Astrocyte (in vitro differentiated cells and primary cell): ENCODE data around the gene RAB40B. TPM values are rescaled to one million over a fixed set of nuclear protein-coding genes. Genes with fewer than 3 reads are reported as not detected.

Source experiments
- DNase-seq: peaks from one replicate; pipeline ENCODE4 v3.0.0-alpha.2; 2010; ENCODE audit warnings: low read depth
- FAIRE-seq: peaks from 2 replicates; lab custom pipeline; 2011; peaks lifted over from hg19 to GRCh38; lab: Jason Lieb, UNC
- H2AFZ ChIP-seq: 2 replicates; pipeline ENCODE4 v1.6.0; 2012; ENCODE audit warnings: low read depth, low read length, inconsistent platforms
- H3K27ac ChIP-seq: 2 replicates; pipeline ENCODE4 v1.5.1; 2011; ENCODE audit warnings: low read depth, low read length, inconsistent platforms
- H3K27me3 ChIP-seq: 2 replicates; pipeline ENCODE4 v1.6.0; 2011; ENCODE audit warnings: low read length, inconsistent platforms; ENCODE audit not compliant: insufficient read depth
- H3K36me3 ChIP-seq: 2 replicates; pipeline ENCODE4 v1.5.1; 2011; ENCODE audit warnings: low read length, inconsistent platforms; ENCODE audit not compliant: insufficient read depth
- H3K4me1 ChIP-seq: 2 replicates; pipeline ENCODE4 v1.5.1; 2011; ENCODE audit warnings: low read length, inconsistent platforms; ENCODE audit not compliant: insufficient read depth
- H3K4me2 ChIP-seq: 2 replicates; pipeline ENCODE4 v1.6.0; 2012; ENCODE audit warnings: low read length, inconsistent platforms
- H3K4me3 ChIP-seq: 2 replicates; pipeline ENCODE4 v1.5.1; 2011; ENCODE audit warnings: low read depth, mild to moderate bottlenecking, low read length, inconsistent platforms; ENCODE audit not compliant: insufficient read depth
- H3K79me2 ChIP-seq: 2 replicates; pipeline ENCODE4 v1.6.0; 2012; ENCODE audit warnings: mild to moderate bottlenecking, low read length, inconsistent platforms; ENCODE audit not compliant: insufficient read depth
- H3K9ac ChIP-seq: 2 replicates; pipeline ENCODE4 v1.6.0; 2012; ENCODE audit warnings: mild to moderate bottlenecking, low read length, inconsistent platforms
- H3K9me3 ChIP-seq: 2 replicates; pipeline ENCODE4 v1.5.1; 2012; ENCODE audit warnings: low read depth, mild to moderate bottlenecking, low read length, inconsistent platforms; ENCODE audit not compliant: insufficient read depth
- H4K20me1 ChIP-seq: 2 replicates; pipeline ENCODE4 v1.6.0; 2012; ENCODE audit warnings: low read length, inconsistent platforms; ENCODE audit not compliant: insufficient read depth
- H3K27ac Mint-ChIP-seq: one replicate; pipeline ENCODE4 v1.8.0; 2021; ENCODE audit warnings: mild to moderate bottlenecking, mixed read lengths; ENCODE audit not compliant: unreplicated experiment
- H3K27me3 Mint-ChIP-seq: one replicate; pipeline ENCODE4 v1.8.0; 2021; ENCODE audit warnings: low read depth, mixed read lengths; ENCODE audit not compliant: unreplicated experiment
- H3K36me3 Mint-ChIP-seq: one replicate; pipeline ENCODE4 v1.8.0; 2021; ENCODE audit warnings: low read depth, mixed read lengths; ENCODE audit not compliant: unreplicated experiment
- H3K4me1 Mint-ChIP-seq: one replicate; pipeline ENCODE4 v1.8.0; 2021; ENCODE audit warnings: low read depth, mixed read lengths; ENCODE audit not compliant: unreplicated experiment
- H3K4me3 Mint-ChIP-seq: one replicate; pipeline ENCODE4 v1.8.0; 2021; ENCODE audit warnings: mild to moderate bottlenecking, moderate library complexity, mixed read lengths; ENCODE audit not compliant: unreplicated experiment
- H3K9me3 Mint-ChIP-seq: one replicate; pipeline ENCODE4 v1.8.0; 2021; ENCODE audit warnings: mild to moderate bottlenecking, mixed read lengths; ENCODE audit not compliant: unreplicated experiment
- EZH2 ChIP-seq: IDR thresholded peaks from 2 replicates; pipeline ENCODE4 v1.6.1; 2012; ENCODE audit warnings: mild to moderate bottlenecking, low read length, inconsistent platforms; ENCODE audit not compliant: insufficient read depth
- total RNA-seq: library from RNA; stranded (reverse); gene quantifications from 2 replicates; pipeline ENCODE4 v1.2.1, GENCODE V29; 2021
- TF ChIP-seq, protein P1 (sequence below): IDR thresholded peaks from 2 replicates; pipeline ENCODE4 v1.5.1; 2011; ENCODE audit warnings: low read depth, mild to moderate bottlenecking, inconsistent platforms, low read length, moderate library complexity; ENCODE audit not compliant: insufficient read depth

The RAB40B gene
- total RNA-seq, 1 donor from 2014 or later = 15.8 TPM

DNA sequence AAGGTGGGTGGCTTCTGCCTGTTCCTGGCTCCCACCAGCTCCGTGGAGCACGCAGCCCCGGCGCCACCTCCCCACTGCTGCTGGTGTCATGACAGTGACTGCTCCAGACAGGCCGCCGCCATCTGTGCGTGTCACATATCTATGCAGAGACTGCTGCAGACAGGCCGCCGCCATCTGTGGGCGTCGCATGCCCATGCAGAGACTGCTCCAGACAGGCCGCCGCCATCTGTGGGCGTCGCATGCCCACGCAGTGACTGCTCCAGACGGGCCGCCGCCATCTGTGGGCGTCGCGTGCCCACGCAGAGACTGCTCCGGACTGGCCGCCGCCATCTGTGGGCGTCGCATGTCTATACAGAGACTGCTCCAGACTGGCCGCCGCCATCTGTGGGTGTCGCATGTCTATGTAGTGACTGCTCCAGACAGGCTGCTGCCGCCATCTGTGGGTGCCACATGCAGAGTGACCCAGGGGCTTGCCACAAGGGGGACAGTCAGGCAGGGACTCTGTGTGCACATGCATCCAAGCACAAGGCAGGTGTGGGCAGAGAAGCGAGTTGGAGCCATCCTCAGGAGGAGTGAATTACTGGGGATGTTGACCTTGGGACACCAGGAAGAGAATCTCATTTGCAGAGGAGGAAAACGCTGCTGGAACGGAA lies 14.7 kb upstream of the RAB40B start:
- Histone ChIP-seq H3K27ac (no peak overlapping the region), H3K36me3 (no peaks in the 10 kb centered on the region), H3K9me3 (no peaks in the 10 kb centered on the region), H3K4me1 (peaks cover 10% of the 10 kb centered on the region), H3K79me2 (peaks cover 14% of the 10 kb centered on the region), H4K20me1 (peaks cover 7% of the 10 kb centered on the region), H3K4me2 (no peak overlapping the region), H3K4me3 (no peak overlapping the region), H3K9ac (no peak overlapping the region), H3K27me3 (no peaks in the 10 kb centered on the region), H2AFZ (no peak overlapping the region)
- peaks cover 2% of the 10 kb centered on the region for H3K36me3 Mint-ChIP-seq
- FAIRE-seq (no peak), DNase-seq (no peak)
- H3K4me1 Mint-ChIP-seq = peaks cover 5% of the 10 kb centered on the region
- TF ChIP-seq, protein P1, sequence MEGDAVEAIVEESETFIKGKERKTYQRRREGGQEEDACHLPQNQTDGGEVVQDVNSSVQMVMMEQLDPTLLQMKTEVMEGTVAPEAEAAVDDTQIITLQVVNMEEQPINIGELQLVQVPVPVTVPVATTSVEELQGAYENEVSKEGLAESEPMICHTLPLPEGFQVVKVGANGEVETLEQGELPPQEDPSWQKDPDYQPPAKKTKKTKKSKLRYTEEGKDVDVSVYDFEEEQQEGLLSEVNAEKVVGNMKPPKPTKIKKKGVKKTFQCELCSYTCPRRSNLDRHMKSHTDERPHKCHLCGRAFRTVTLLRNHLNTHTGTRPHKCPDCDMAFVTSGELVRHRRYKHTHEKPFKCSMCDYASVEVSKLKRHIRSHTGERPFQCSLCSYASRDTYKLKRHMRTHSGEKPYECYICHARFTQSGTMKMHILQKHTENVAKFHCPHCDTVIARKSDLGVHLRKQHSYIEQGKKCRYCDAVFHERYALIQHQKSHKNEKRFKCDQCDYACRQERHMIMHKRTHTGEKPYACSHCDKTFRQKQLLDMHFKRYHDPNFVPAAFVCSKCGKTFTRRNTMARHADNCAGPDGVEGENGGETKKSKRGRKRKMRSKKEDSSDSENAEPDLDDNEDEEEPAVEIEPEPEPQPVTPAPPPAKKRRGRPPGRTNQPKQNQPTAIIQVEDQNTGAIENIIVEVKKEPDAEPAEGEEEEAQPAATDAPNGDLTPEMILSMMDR = no peak
- TF ChIP-seq EZH2 = no peak
- H3K4me3 Mint-ChIP-seq = no peak overlapping the region
- no peaks in the 10 kb centered on the region for H3K9me3 Mint-ChIP-seq
- H3K27ac Mint-ChIP-seq = no peak overlapping the region
- H3K27me3 Mint-ChIP-seq = peaks cover 9% of the 10 kb centered on the region

DNA sequence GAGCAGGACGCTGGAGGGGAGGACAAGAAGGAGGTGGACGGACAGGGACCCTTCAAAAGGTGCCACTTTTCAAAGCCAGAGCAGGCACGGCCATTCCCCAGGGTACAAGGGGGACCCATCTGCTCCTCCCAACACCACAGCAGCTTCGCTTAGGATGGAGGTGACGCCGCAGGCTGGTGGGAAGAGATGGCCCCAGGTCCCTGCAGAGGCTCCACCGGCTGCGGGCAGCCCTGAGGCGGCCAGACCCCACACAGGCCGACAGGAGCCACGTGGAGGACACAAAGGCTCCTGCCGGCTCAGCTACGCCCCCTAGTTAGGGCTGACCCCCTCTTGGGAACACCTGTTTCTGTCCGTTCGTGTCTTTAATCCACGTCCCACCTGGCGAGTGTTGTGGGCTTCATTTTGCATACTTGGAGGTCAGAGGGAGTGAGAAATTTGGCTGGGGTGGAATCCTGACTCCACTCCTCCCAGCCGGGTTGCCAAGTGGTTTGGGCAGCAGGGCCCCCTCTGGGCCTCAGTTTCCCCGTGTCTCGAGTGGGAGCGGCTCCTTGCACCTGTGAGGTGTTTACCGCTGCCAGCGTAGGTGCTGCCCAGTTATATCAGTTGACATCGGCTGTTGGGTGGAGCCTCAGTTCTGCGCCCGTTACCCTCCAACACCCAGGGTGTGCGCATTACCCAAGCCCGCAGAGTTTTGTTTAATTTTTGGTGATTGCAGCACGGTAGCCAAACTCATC lies 12.2 kb upstream of the RAB40B start:
- DNase-seq (no peak), FAIRE-seq (no peak)
- H3K4me3 ChIP-seq = no peak overlapping the region
- Mint-ChIP-seq H3K27me3 (peaks cover 9% of the 10 kb centered on the region), H3K36me3 (no peaks in the 10 kb centered on the region), H3K9me3 (no peaks in the 10 kb centered on the region), H3K4me1 (peaks cover 1% of the 10 kb centered on the region), H3K27ac (no peak overlapping the region), H3K4me3 (no peak overlapping the region)
- H3K9ac ChIP-seq = no peak overlapping the region
- no peaks in the 10 kb centered on the region for H3K27me3 ChIP-seq
- no peaks in the 10 kb centered on the region for H3K9me3 ChIP-seq
- no peaks in the 10 kb centered on the region for H3K4me1 ChIP-seq
- no peaks in the 10 kb centered on the region for H4K20me1 ChIP-seq
- no peaks in the 10 kb centered on the region for H3K36me3 ChIP-seq
- H3K4me2 ChIP-seq = no peak overlapping the region
- H2AFZ ChIP-seq = no peak overlapping the region
- TF ChIP-seq, protein P1 = no peak
- no peak for TF ChIP-seq EZH2
- no peak overlapping the region for H3K27ac ChIP-seq
- no peaks in the 10 kb centered on the region for H3K79me2 ChIP-seq
